OCI-LY7 (cell line): ENCODE results near the gene KCNT1. TPM values are rescaled to one million over a fixed set of nuclear protein-coding genes. Genes with fewer than 3 reads are reported as not detected.

Experiments
- BruUV-seq: library from RNA; stranded (reverse); fragments of 400-500 nt; replicated peaks from 2 replicates; lab custom pipeline; 2021; lab: Mats Ljungman, UMichigan
- CTCF ChIA-PET: fragments of 300-600 bp; sonication (Branson Sonifier 250); formaldehyde crosslinking; loops from one replicate; lab custom pipeline; 2022; ENCODE audit warnings: antibody characterized with exemption; ENCODE audit not compliant: unreplicated experiment; lab: Charles Lee
- POLR2A ChIA-PET: fragments of 300-600 bp; sonication (Branson Sonifier 250); formaldehyde crosslinking; loops from one replicate; lab custom pipeline; 2022; ENCODE audit warnings: antibody characterized with exemption; lab: Charles Lee
- DNase-seq: peaks from one replicate; pipeline ENCODE4 v3.0.0-alpha.2; 2015; ENCODE audit warnings: low spot score
- H2AFZ ChIP-seq: fragments of 200-600 bp; sonication (generic), shearing (Covaris generic); 2 replicates; pipeline ENCODE4 v1.6.1; 2014; ENCODE audit warnings: mild to moderate bottlenecking, antibody characterized with exemption, low read length, moderate library complexity
- H3K27ac ChIP-seq: fragments of 200-600 bp; sonication (generic); 2 replicates; pipeline ENCODE4 v1.5.1; 2014; ENCODE audit warnings: mixed run types, low read depth, mild to moderate bottlenecking, moderate library complexity, low read length, inconsistent platforms; ENCODE audit not compliant: poor library complexity, severe bottlenecking
- H3K36me3 ChIP-seq: fragments of 200-600 bp; sonication (generic); 2 replicates; pipeline ENCODE4 v1.6.1; 2014; ENCODE audit warnings: mild to moderate bottlenecking, antibody characterized with exemption, low read length, moderate library complexity, mixed read lengths; ENCODE audit not compliant: insufficient read depth
- H3K4me1 ChIP-seq: fragments of 200-600 bp; sonication (generic); 2 replicates; pipeline ENCODE4 v1.5.1; 2014; ENCODE audit warnings: mild to moderate bottlenecking, low read length; ENCODE audit not compliant: insufficient read depth, poor library complexity, severe bottlenecking
- H3K4me2 ChIP-seq: fragments of 200-600 bp; sonication (generic); 2 replicates; pipeline ENCODE4 v1.6.1; 2014; ENCODE audit warnings: mild to moderate bottlenecking, low read length
- H3K4me3 ChIP-seq: fragments of 200-600 bp; sonication (generic); 2 replicates; pipeline ENCODE4 v1.5.1; 2014; ENCODE audit warnings: mild to moderate bottlenecking, low read depth, low read length; ENCODE audit not compliant: poor library complexity, severe bottlenecking
- H3K79me2 ChIP-seq: fragments of 200-600 bp; sonication (generic); 2 replicates; pipeline ENCODE4 v1.6.1; 2016; ENCODE audit warnings: low read depth, mild to moderate bottlenecking, low read length, moderate library complexity, mixed read lengths; ENCODE audit not compliant: insufficient read depth
- H3K9me2 ChIP-seq: fragments of 200-600 bp; sonication (generic); 2 replicates; pipeline ENCODE4 v1.6.1; 2016; ENCODE audit warnings: mild to moderate bottlenecking, low read length, mixed read lengths; ENCODE audit not compliant: insufficient read depth
- H3K9me3 ChIP-seq: fragments of 200-600 bp; sonication (generic); 2 replicates; pipeline ENCODE4 v1.6.1; 2014; ENCODE audit warnings: mild to moderate bottlenecking, mixed run types, low read length, mixed read lengths
- H4K20me1 ChIP-seq: fragments of 200-600 bp; sonication (generic); 2 replicates; pipeline ENCODE4 v1.6.1; 2014; ENCODE audit warnings: mild to moderate bottlenecking, antibody characterized with exemption, low read length, moderate library complexity, mixed read lengths; ENCODE audit not compliant: insufficient read depth
- CTCF ChIP-seq: fragments of 200-600 bp; sonication (generic); conservative IDR thresholded peaks from 2 replicates; pipeline ENCODE4 v1.5.1; 2014; ENCODE audit warnings: mild to moderate bottlenecking, antibody characterized with exemption, low read length, moderate library complexity, mixed read lengths
- EZH2phosphoT487 ChIP-seq: fragments of 200-600 bp; sonication (generic); IDR thresholded peaks from 2 replicates; pipeline ENCODE4 v1.6.1; 2018; ENCODE audit warnings: low read depth, borderline replicate concordance, mild to moderate bottlenecking, mixed run types, antibody characterized with exemption, low read length, moderate library complexity, mixed read lengths
- intact Hi-C: fragments of 100-400 bp; cut with micrococcal nuclease; formaldehyde crosslinking; loops from one replicate; pipeline ENCODE4 v1.10.0; 2022; ENCODE audit not compliant: unreplicated experiment
- total RNA-seq, 2 experiments: library from RNA; depleted of rRNA in 1 of 2; stranded (reverse); fragments of >200 nt in 1 of 2; shearing (Covaris generic) in 1 of 2; gene quantifications; 2 replicates each; pipeline ENCODE4 v1.2.3, GENCODE V29; 2014 to 2022

The KCNT1 gene
- total RNA-seq, 2 experiments from 2014 or later = not detected

- Histone ChIP-seq H3K4me3 (no peak overlapping the region), H3K79me2 (no peaks in the 10 kb centered on the region), H3K9me2 (no peaks in the 10 kb centered on the region), H3K27ac (no peak overlapping the region), H3K36me3 (0 out of 2 replicates have a peak, but pooled peaks cover 6% of the 10 kb centered on the region), H3K4me2 (no peak overlapping the region), H2AFZ (no peak overlapping the region), H3K9me3 (no peaks in the 10 kb centered on the region), H4K20me1 (no peaks in the 10 kb centered on the region), H3K4me1 (no peaks in the 10 kb centered on the region)
- POLR2A ChIA-PET = no interaction called here
- intact Hi-C loops = no loop called here
- CTCF ChIA-PET = no interaction called here
- no peak for DNase-seq
- TF ChIP-seq EZH2phosphoT487 = no peak
- no peak for TF ChIP-seq CTCF
- BruUV-seq = no TSS peak
Measured at GRCh38 chr9:135830496-135830895, 128.5 kb downstream of the KCNT1 start.

GRCh38 chr9:135833864-135834263 lies 131.9 kb downstream of the KCNT1 start:
- no peak overlapping the region for H3K4me3 ChIP-seq
- POLR2A ChIA-PET = no interaction called here
- H3K36me3 ChIP-seq = 0 out of 2 replicates have a peak, but pooled peaks cover 6% of the 10 kb centered on the region
- H4K20me1 ChIP-seq = no peaks in the 10 kb centered on the region
- no peaks in the 10 kb centered on the region for H3K79me2 ChIP-seq
- TF ChIP-seq CTCF (no peak), EZH2phosphoT487 (no peak)
- H2AFZ ChIP-seq = no peak overlapping the region
- intact Hi-C loops = no loop called here
- no peaks in the 10 kb centered on the region for H3K9me2 ChIP-seq
- no peaks in the 10 kb centered on the region for H3K9me3 ChIP-seq
- no peak for DNase-seq
- no peaks in the 10 kb centered on the region for H3K4me1 ChIP-seq
- no peak overlapping the region for H3K4me2 ChIP-seq
- no TSS peak for BruUV-seq
- no peak overlapping the region for H3K27ac ChIP-seq
- CTCF ChIA-PET = no interaction called here

GRCh38 chr9:135835131-135835530 lies 133.1 kb downstream of the KCNT1 start:
- no peaks in the 10 kb centered on the region for H3K9me2 ChIP-seq
- TF ChIP-seq EZH2phosphoT487 (no peak), CTCF (no peak)
- intact Hi-C loops = no loop called here
- ChIA-PET CTCF (no interaction called here), POLR2A (no interaction called here)
- no peaks in the 10 kb centered on the region for H3K9me3 ChIP-seq
- H3K27ac ChIP-seq = no peak overlapping the region
- H3K4me1 ChIP-seq = no peaks in the 10 kb centered on the region
- H2AFZ ChIP-seq = no peak overlapping the region
- no peaks in the 10 kb centered on the region for H3K79me2 ChIP-seq
- BruUV-seq = no TSS peak
- no peak for DNase-seq
- no peak overlapping the region for H3K4me2 ChIP-seq
- H3K4me3 ChIP-seq = no peak overlapping the region
- H3K36me3 ChIP-seq = 0 out of 2 replicates have a peak, but pooled peaks cover 6% of the 10 kb centered on the region
- no peaks in the 10 kb centered on the region for H4K20me1 ChIP-seq
